Right atrium auricular region (tissue), 2 donors: ENCODE measurements around the gene CASQ1. TPM values are rescaled to one million over a fixed set of nuclear protein-coding genes. Genes with fewer than 3 reads are reported as not detected.
A peak's percentile ranks its signal among the peaks of the same experiment; 100 is the strongest.

ENCODE experiments used
- DNase-seq: peaks from one replicate; pipeline ENCODE4 v3.0.0-alpha.2; 2019; ENCODE audit warnings: low spot score
- H3K27ac ChIP-seq, 2 donors: fragments of 200-600 bp; sonication (generic); 1 replicate in 1 of 2; 2 replicates in 1 of 2; pipeline ENCODE4 v1.5.1; 2016 to 2019
- H3K27me3 ChIP-seq, 2 donors: fragments of 200-600 bp; sonication (generic); one replicate each; pipeline versions ENCODE4 v1.5.1 to v1.6.0; 2017 to 2019
- H3K36me3 ChIP-seq: fragments of 200-600 bp; sonication (generic); one replicate; pipeline ENCODE4 v1.5.1; 2016
- H3K4me1 ChIP-seq, 2 donors: fragments of 200-600 bp; sonication (generic); one replicate each; pipeline versions ENCODE4 v1.5.1 to v1.6.0; 2017 to 2019
- H3K4me3 ChIP-seq, 2 donors: fragments of 200-600 bp; sonication (generic); 1 replicate in 1 of 2; 2 replicates in 1 of 2; pipeline ENCODE4 v1.5.1; 2017 to 2019; ENCODE audit warnings: mild to moderate bottlenecking in 1 of 2, moderate library complexity in 1 of 2
- H3K9me3 ChIP-seq, 2 donors: fragments of 200-600 bp; sonication (generic); one replicate each; pipeline ENCODE4 v1.5.1; 2019
- CTCF ChIP-seq, 2 donors: fragments of 200-600 bp; sonication (generic); IDR thresholded peaks; one replicate each; pipeline ENCODE4 v1.5.1; 2019; ENCODE audit warnings: antibody characterized with exemption in 2 of 2
- total RNA-seq, 2 donors: library from RNA; depleted of rRNA; stranded (reverse); fragments of >200 nt; gene quantifications; one replicate each; pipeline ENCODE4 v1.1.0, GENCODE V29; 2016

The CASQ1 gene
- total RNA-seq, 2 donors from 2014 or later: 10.1 to 32.3 TPM

GRCh38 chr1:160216301-160216700, 25.9 kb downstream of the CASQ1 start:
- Histone ChIP-seq H3K27ac (no peak overlapping the region), H3K9me3 (no peaks in the 10 kb centered on the region), H3K4me3 (no peak overlapping the region), H3K4me1 (peaks cover 0 to 49% of the 10 kb centered on the region in 2 donors), H3K27me3 (no peaks in the 10 kb centered on the region), H3K36me3 (peaks cover 95% of the 10 kb centered on the region)
- no peak for TF ChIP-seq CTCF (IDR thresholded peaks at IDR 0.05)
- DNase-seq: no peak

DNA sequence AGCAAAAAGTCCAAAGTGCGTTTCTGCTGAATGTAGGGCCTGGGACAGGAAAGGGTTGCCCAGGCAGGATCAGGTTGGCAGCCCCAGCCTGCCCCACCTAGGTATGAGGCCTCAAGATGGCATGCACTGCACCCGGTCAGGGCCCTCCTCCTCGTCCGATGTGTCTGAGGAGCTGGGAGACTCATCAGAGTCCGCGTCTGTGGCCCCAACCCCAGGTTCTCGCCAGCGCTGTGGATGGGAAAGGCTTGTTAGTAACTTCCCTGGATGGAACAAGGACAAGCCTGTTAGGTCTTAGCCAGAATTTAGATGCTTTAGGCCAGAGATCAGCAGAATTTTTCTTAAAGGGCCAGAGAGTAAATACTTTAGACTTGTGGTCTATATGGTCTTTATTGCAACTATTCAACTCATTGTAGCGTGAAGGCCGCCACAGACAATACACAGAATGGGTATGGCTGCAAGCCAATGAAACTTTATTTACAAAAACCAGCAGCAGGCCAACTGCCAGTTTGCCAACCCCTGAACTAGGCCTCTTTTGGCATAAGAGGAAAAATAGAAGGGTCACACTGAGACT, 27.2 kb downstream of the CASQ1 start:
- DNase-seq: no peak
- Histone ChIP-seq H3K4me1 (peaks cover 0 to 48% of the 10 kb centered on the region in 2 donors), H3K36me3 (peaks cover 93% of the 10 kb centered on the region), H3K9me3 (no peaks in the 10 kb centered on the region), H3K4me3 (no peak overlapping the region), H3K27me3 (no peaks in the 10 kb centered on the region), H3K27ac (peak overlapping the region; percentile 61 to 63)
- TF ChIP-seq CTCF (IDR thresholded peaks at IDR 0.05): no peak

DNA sequence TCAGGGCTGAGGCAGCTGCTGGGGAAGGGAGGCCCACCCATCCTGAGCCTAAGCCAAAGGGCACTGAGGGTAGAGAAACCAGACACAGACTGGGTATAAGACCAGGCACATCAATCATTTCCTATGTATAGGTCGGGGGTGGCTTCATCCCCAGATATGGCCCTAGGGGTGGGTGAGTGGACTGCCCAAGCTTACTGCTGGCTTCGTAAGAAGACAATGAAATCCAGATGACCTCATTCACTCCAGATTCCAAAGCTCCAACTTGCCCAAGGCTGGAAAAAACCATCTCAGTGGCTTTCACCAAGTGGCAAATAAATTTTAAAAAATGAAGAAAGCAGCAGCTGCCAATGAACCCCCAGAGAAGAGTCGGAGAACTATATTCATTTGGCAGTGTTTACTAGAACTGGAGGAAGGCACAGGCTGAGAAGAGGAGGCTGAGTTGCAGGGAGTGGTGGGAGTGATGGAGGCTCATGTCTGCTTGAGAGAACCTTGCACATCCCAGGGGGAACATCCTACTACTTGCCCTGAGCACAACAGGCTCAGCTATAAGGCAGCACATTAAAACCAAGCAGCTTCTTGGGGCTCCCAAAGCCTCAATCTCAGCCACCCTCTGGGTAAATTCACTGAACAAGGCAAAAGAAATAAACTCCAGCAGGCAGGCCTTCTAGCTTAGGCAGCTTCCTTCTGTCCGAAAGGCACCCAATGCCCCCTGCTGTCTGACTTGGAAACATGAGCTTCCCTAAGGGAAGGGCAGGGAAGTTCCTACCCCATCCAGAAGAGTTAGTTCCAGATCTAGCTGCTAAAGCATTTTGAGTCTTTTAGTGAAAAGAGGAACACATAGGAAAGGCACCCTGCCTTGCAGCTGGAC, 28.9 kb downstream of the CASQ1 start:
- peak; percentile 46 to 80 for TF ChIP-seq CTCF (IDR thresholded peaks at IDR 0.05)
- Histone ChIP-seq H3K4me1 (peaks cover 0 to 48% of the 10 kb centered on the region in 2 donors), H3K27ac (peak overlapping the region; percentile 58 to 63), H3K9me3 (no peaks in the 10 kb centered on the region), H3K4me3 (no peak overlapping the region), H3K36me3 (peaks cover 93% of the 10 kb centered on the region), H3K27me3 (no peaks in the 10 kb centered on the region)
- DNase-seq: no peak

- H3K27me3 ChIP-seq: no peaks in the 10 kb centered on the region
- H3K4me3 ChIP-seq: no peak overlapping the region
- no peak for TF ChIP-seq CTCF (IDR thresholded peaks at IDR 0.05)
- H3K36me3 ChIP-seq: peaks cover 93% of the 10 kb centered on the region
- H3K4me1 ChIP-seq: peaks cover 0 to 48% of the 10 kb centered on the region in 2 donors
- H3K9me3 ChIP-seq: no peaks in the 10 kb centered on the region
- H3K27ac ChIP-seq: peak overlapping the region; percentile 58 to 63
- DNase-seq: no peak
Observed at GRCh38 chr1:160220301-160220700, 29.9 kb downstream of the CASQ1 start.

DNA sequence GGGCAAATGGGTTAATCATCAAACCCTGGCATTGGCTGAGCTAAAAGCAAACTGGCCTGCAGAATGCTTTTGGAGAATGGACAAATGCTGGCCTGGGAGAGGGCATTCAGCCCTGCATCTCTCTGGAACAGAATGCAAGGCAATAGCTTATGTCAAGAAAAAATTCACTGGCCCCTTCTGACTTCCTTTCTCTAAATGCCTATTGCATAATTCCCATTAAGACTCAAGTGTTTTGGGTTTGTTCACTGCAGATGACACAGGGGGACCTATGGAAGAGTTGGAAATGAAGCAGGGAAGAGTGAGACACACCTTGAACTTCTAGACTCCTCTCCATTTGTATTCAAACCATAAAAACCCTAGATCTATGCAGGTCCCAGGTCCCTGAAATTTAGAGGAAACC, 30.7 kb downstream of the CASQ1 start:
- Histone ChIP-seq H3K9me3 (no peaks in the 10 kb centered on the region), H3K4me1 (peaks cover 0 to 41% of the 10 kb centered on the region in 2 donors), H3K27ac (no peak overlapping the region)

More for the DNA sequence above, 30.7 kb downstream of the CASQ1 start:
- TF ChIP-seq CTCF (IDR thresholded peaks at IDR 0.05): no peak
- no peak overlapping the region for H3K4me3 ChIP-seq
- peaks cover 93% of the 10 kb centered on the region for H3K36me3 ChIP-seq
- no peak for DNase-seq
- H3K27me3 ChIP-seq: no peaks in the 10 kb centered on the region
